Naive thymus-derived CD4-positive, alpha-beta T cell (primary cell): ENCODE measurements around the gene SRRM5. TPM values are rescaled to one million over a fixed set of nuclear protein-coding genes. Genes with fewer than 3 reads are reported as not detected.
"Not testable (repeated sequence)": the region's sequence is repeated elsewhere in the genome, so short reads cannot be mapped to it uniquely, and the experiment has no call there.

ENCODE experiments used
- ATAC-seq: fragments of 150-1000 bp; cut with Tn5 transposase; 2 replicates; pipeline ENCODE4 v1.10.0; 2021; ENCODE audit warnings: mild to moderate bottlenecking, moderate library complexity
- CTCF ChIA-PET: fragments of 350-600 bp; sonication (Branson Sonifier 250); formaldehyde crosslinking; loops from one replicate; lab custom pipeline; 2021; ENCODE audit warnings: antibody characterized with exemption; lab: Charles Lee
- POLR2A ChIA-PET: fragments of 350-600 bp; sonication (Branson Sonifier 250); formaldehyde crosslinking; loops from one replicate; lab custom pipeline; 2021; ENCODE audit warnings: antibody characterized with exemption, inconsistent platforms; lab: Charles Lee
- DNase-seq, 9 donors: peaks; one replicate each; pipeline versions ENCODE4 v3.0.0 to v3.0.0-alpha.2; 2020 to 2022; ENCODE audit warnings: mixed read lengths in 1 of 9
- H3K27ac ChIP-seq: one replicate; pipeline ENCODE4 v1.7.0; 2013; ENCODE audit warnings: mild to moderate bottlenecking, low read depth, low read length, moderate library complexity
- H3K27me3 ChIP-seq, 2 donors: one replicate each; pipeline ENCODE4 v1.7.0; 2013; ENCODE audit warnings: low read length in 2 of 2, mild to moderate bottlenecking in 2 of 2, moderate library complexity in 2 of 2; ENCODE audit not compliant: control insufficient read depth in 2 of 2, insufficient read depth in 2 of 2
- H3K36me3 ChIP-seq, 3 experiments: 1 replicate in 2 of 3; 2 replicates in 1 of 3; pipeline ENCODE4 v1.7.0; 2013; ENCODE audit warnings: low read length in 3 of 3, mild to moderate bottlenecking in 3 of 3, moderate library complexity in 1 of 3; ENCODE audit not compliant: insufficient read depth in 3 of 3, control insufficient read depth in 2 of 3
- H3K4me1 ChIP-seq, 2 donors: one replicate each; pipeline ENCODE4 v1.7.0; 2013; ENCODE audit warnings: low read length in 2 of 2, mild to moderate bottlenecking in 2 of 2, moderate library complexity in 1 of 2; ENCODE audit not compliant: control insufficient read depth in 2 of 2, insufficient read depth in 2 of 2
- H3K4me3 ChIP-seq: 2 replicates; pipeline ENCODE4 v1.7.0; 2013; ENCODE audit warnings: mild to moderate bottlenecking, low read length
- H3K9me3 ChIP-seq, 3 experiments: 1 replicate in 2 of 3; 2 replicates in 1 of 3; pipeline ENCODE4 v1.7.0; 2013; ENCODE audit warnings: low read length in 3 of 3; ENCODE audit not compliant: control insufficient read depth in 2 of 3
- H3K27ac Mint-ChIP-seq, 9 donors: one replicate each; pipeline ENCODE4 v1.8.0; 2020 to 2022; ENCODE audit warnings: mixed read lengths in 9 of 9, mild to moderate bottlenecking in 8 of 9, moderate library complexity in 5 of 9, inconsistent platforms in 2 of 9
- H3K27me3 Mint-ChIP-seq, 5 donors: one replicate each; pipeline ENCODE4 v1.8.0; 2021 to 2022; ENCODE audit warnings: mixed read lengths in 5 of 5, mild to moderate bottlenecking in 1 of 5
- H3K36me3 Mint-ChIP-seq, 5 donors: one replicate each; pipeline ENCODE4 v1.8.0; 2020 to 2022; ENCODE audit warnings: mixed read lengths in 5 of 5, mild to moderate bottlenecking in 3 of 5, inconsistent platforms in 1 of 5
- H3K4me1 Mint-ChIP-seq, 7 donors: one replicate each; pipeline ENCODE4 v1.8.0; 2020 to 2022; ENCODE audit warnings: mixed read lengths in 7 of 7, mild to moderate bottlenecking in 3 of 7, inconsistent platforms in 1 of 7
- H3K4me3 Mint-ChIP-seq, 10 donors: one replicate each; pipeline ENCODE4 v1.8.0; 2020 to 2022; ENCODE audit warnings: mild to moderate bottlenecking in 10 of 10, mixed read lengths in 10 of 10, moderate library complexity in 6 of 10, inconsistent platforms in 2 of 10
- H3K9me3 Mint-ChIP-seq, 11 donors: one replicate each; pipeline ENCODE4 v1.8.0; 2020 to 2022; ENCODE audit warnings: mixed read lengths in 11 of 11, mild to moderate bottlenecking in 4 of 11, inconsistent platforms in 1 of 11, moderate library complexity in 1 of 11
- intact Hi-C, 2 donors: fragments of 100-400 bp; cut with micrococcal nuclease; formaldehyde crosslinking; loops; one replicate each; pipeline ENCODE4 v1.15.1; 2023
- polyA plus RNA-seq, 2 donors: library from polyadenylated mRNA; unstranded; fragments of 300-500 nt; fragmentation: Illumina TruSeq; gene quantifications; one replicate each; pipeline ENCODE4 v1.2.3, GENCODE V29; 2021
- total RNA-seq, 6 experiments: library from RNA in 5 of 6; stranded (reverse) in 5 of 6; gene quantifications; 1 replicate in 5 of 6; 2 replicates in 1 of 6; pipeline ENCODE4 v1.2.3 and lab custom pipeline; 2021 to 2026

SRRM5 gene
- total and polyA plus RNA-seq, 7 experiments from 2014 or later, result 0.56 to 1.7 (median 1.1) TPM

DNA sequence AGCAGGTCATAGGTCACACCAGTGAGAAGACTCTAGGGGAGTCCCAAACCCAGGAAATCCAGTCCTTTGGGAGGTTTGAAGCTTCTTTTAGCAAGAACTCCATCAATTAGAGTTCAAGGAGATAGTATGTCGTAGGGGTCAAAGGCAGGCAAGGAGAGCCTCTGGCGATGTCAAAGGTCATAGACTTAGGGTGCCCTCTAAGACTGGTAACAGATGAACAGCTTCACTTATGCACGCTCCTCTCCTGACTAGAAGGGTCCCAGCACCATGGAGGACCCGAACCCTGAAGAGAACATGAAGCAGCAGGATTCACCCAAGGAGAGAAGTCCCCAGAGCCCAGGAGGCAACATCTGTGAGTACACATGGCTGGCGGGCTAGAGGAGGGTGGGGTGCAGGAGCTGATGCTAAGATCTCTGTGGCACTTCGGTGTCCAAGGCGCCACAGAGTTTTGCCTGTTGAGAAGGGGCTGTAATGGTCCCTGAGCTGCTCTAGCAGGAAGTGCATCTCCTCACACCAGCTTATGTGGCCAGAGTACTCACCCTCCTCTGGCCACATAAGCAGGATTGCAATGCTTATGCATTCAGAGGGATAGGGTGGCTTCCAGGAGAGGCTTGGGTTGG is 14.9 kb upstream of the SRRM5 start:
- Histone ChIP-seq H3K4me1 (peaks cover 16 to 28% of the 10 kb centered on the region in 2 donors), H3K9me3 (no peaks in the 10 kb centered on the region), H3K27ac (peak overlapping the region; percentile 95), H3K36me3 (peaks cover 4 to 52% (median 6%) of the 10 kb centered on the region in 3 experiments), H3K27me3 (no peaks in the 10 kb centered on the region), H3K4me3 (peak overlapping the region; percentile 81)
- DNase-seq (no peak), ATAC-seq (no peak)
- Mint-ChIP-seq H3K27ac (peak overlapping the region; percentile 98 to 100 (median 100)), H3K4me1 (peaks cover 27 to 47% (median 37%) of the 10 kb centered on the region in 7 donors), H3K27me3 (peaks cover 0 to 4% (median 0%) of the 10 kb centered on the region in 5 donors), H3K9me3 (peaks cover 0 to 5% (median 0%) of the 10 kb centered on the region in 11 donors), H3K4me3 (peak overlapping the region; percentile 84 to 98 (median 95)), H3K36me3 (peaks cover 0 to 15% (median 4%) of the 10 kb centered on the region in 5 donors)
- ChIA-PET POLR2A (interaction anchor here (0.6 to 5.0 kb wide), 10 partner anchors 10 to 93 kb away, joined by 3 to 51 read pairs (median 4); partner anchors contain the start of genes PHLDB3, PINLYP and XRCC1), CTCF (interaction anchor here (1.1 to 5.5 kb wide), 5 partner anchors 22 to 213 kb away, joined by 3 to 122 read pairs (median 8); partner anchors contain the start of genes PINLYP and XRCC1)
- intact Hi-C loops, result loop anchor here (1.0 to 5.0 kb wide), 17 partner anchors 17 to 338 kb away; partner anchors contain the start of genes PINLYP (in 2 of the 2), SMG9 (in 2 of the 2), XRCC1 (in 2 of the 2) and ZNF428 (in 2 of the 2)

DNA sequence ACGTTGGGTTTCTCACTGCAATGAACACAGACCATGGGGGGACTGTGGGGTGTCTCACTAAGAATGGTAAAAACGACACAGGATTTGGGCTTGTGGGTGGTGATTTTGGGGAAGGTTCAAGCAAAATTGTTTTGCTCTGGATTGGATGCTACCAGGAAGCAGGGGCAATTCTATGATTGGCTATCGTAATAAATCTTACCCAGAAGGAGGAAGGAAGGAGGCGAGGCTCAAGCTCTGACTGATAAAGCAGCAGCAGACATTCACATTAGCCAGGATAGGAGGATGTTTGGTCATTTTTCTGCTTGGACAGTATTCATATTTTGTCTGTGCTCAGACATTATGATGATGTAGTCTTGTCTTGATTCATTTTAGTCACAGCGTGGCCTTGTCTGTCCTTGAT is 14.0 kb upstream of the SRRM5 start:
- peaks cover 0 to 5% (median 0%) of the 10 kb centered on the region in 11 donors for H3K9me3 Mint-ChIP-seq
- Histone ChIP-seq H3K36me3 (peaks cover 6 to 52% (median 11%) of the 10 kb centered on the region in 3 experiments), H3K9me3 (no peaks in the 10 kb centered on the region), H3K4me3 (peak overlapping the region; percentile 81), H3K27me3 (no peaks in the 10 kb centered on the region), H3K4me1 (peaks cover 16 to 28% of the 10 kb centered on the region in 2 donors), H3K27ac (peak overlapping the region; percentile 95)
- ATAC-seq (no peak), DNase-seq (no peak)
- peak overlapping the region; percentile 88 to 100 (median 99) for H3K27ac Mint-ChIP-seq
- peaks cover 25 to 47% (median 37%) of the 10 kb centered on the region in 7 donors for H3K4me1 Mint-ChIP-seq
- H3K36me3 Mint-ChIP-seq, result peaks cover 0 to 13% (median 3%) of the 10 kb centered on the region in 5 donors
- POLR2A ChIA-PET, result interaction anchor here (0.6 to 5.0 kb wide), 6 partner anchors 9 to 72 kb away, joined by 3 to 51 read pairs (median 4); partner anchors contain the start of genes PINLYP, PLAUR and XRCC1
- peaks cover 0 to 4% (median 0%) of the 10 kb centered on the region in 5 donors for H3K27me3 Mint-ChIP-seq
- intact Hi-C loops, result loop anchor here in 1 of 2 donors (2.0 to 5.0 kb wide), 2 partner anchors 136 to 187 kb away; no protein-coding TSS in a partner anchor
- CTCF ChIA-PET, result interaction anchor here (0.5 to 5.5 kb wide), 4 partner anchors 23 to 166 kb away, joined by 3 to 122 read pairs (median 20); partner anchors contain the start of genes PINLYP and XRCC1
- H3K4me3 Mint-ChIP-seq, result peak overlapping the region; percentile 84 to 98 (median 95)

DNA sequence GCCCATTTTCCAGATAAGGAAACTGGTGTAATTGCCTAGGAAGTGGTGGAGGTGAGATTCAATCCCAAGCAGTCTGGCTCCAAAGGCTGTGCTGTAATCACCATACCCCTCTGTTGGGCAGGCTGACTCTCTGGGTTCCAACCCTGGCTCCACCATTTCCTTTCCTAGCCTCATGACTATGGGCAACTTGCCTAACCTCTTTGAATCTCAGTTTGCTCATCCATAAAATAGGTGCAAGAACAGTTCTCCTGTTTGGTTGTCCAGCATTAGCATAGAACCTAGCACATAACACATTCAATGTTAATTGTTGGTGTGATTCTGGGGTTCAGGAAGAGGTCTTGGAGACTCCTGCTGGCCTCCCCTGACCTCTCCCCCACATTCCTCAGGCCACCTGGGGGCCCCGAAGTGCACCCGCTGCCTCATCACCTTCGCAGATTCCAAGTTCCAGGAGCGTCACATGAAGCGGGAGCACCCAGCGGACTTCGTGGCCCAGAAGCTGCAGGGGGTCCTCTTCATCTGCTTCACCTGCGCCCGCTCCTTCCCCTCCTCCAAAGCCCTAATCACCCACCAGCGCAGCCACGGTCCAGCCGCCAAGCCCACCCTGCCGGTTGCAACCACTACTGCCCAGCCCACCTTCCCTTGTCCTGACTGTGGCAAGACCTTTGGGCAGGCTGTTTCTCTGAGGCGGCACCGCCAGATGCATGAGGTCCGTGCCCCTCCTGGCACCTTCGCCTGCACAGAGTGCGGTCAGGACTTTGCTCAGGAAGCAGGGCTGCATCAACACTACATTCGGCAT is 13.2 kb upstream of the SRRM5 start:
- Mint-ChIP-seq H3K27ac (peak overlapping the region in 5 of 9 donors; percentile 98 to 100 (median 100)), H3K4me3 (peak overlapping the region in 3 of 10 donors; percentile 84 to 98 (median 94)), H3K9me3 (peaks cover 0 to 5% (median 0%) of the 10 kb centered on the region in 11 donors), H3K36me3 (peaks cover 0 to 9% (median 3%) of the 10 kb centered on the region in 5 donors), H3K27me3 (peaks cover 0 to 4% (median 0%) of the 10 kb centered on the region in 5 donors), H3K4me1 (peaks cover 22 to 42% (median 33%) of the 10 kb centered on the region in 7 donors)
- Histone ChIP-seq H3K27me3 (no peaks in the 10 kb centered on the region), H3K4me1 (peaks cover 16 to 28% of the 10 kb centered on the region in 2 donors), H3K27ac (peak overlapping the region; percentile 95), H3K9me3 (no peaks in the 10 kb centered on the region), H3K4me3 (no peak overlapping the region), H3K36me3 (peaks cover 6 to 47% (median 12%) of the 10 kb centered on the region in 3 experiments)
- intact Hi-C loops, result loop anchor here in 1 of 2 donors (5.0 kb wide), 1 partner anchor 136 kb away; no protein-coding TSS in a partner anchor
- POLR2A ChIA-PET, result interaction anchor here (1.0 to 5.0 kb wide), 2 partner anchors 24 to 71 kb away, joined by 3 to 51 read pairs; partner anchors contain the start of genes PINLYP, PLAUR and XRCC1
- DNase-seq (no peak), ATAC-seq (no peak)
- CTCF ChIA-PET, result interaction anchor here (5.5 kb wide), 1 partner anchor 43 kb away, joined by 122 read pairs; no protein-coding TSS in a partner anchor

DNA sequence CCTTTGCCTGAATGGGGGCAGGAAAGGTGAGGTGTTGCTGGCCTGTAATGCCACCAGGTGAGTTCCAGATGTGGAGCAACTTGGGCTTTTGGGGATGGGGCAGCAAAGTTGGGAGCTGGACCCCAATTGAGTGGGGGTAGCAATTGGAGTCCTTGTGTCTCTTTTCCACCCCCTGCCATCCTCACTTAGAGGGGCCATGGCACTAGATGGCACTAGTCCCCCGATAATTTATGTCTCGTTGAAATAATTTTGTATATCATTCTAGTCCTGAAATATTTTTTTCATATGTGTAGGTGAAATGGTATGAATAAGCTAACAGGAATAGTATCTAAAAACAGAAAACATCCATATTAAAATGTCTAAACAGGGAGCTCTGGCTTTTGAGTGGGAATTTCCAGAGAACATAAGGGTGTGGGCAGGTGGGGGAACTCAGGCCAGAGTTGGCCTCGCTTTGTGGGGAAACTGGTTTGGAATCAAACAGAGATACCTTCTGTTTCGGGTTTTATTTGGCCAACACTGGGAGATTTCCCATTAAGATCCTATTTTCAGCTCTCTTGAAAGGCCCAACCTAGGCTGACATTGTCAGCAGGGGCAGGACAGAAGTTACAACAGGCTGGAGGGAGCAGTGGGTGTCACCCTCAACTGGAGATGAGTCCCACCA is 12.1 kb upstream of the SRRM5 start:
- Histone ChIP-seq H3K9me3 (no peaks in the 10 kb centered on the region), H3K4me3 (no peak overlapping the region), H3K27ac (no peak overlapping the region), H3K36me3 (peaks cover 6 to 46% (median 12%) of the 10 kb centered on the region in 3 experiments), H3K27me3 (no peaks in the 10 kb centered on the region), H3K4me1 (peaks cover 16 to 24% of the 10 kb centered on the region in 2 donors)
- peaks cover 0 to 5% (median 0%) of the 10 kb centered on the region in 11 donors for H3K9me3 Mint-ChIP-seq
- H3K4me3 Mint-ChIP-seq, result no peak overlapping the region
- H3K4me1 Mint-ChIP-seq, result peaks cover 19 to 36% (median 29%) of the 10 kb centered on the region in 7 donors
- ChIA-PET POLR2A (interaction anchor here (0.6 to 1.1 kb wide), 3 partner anchors 10 to 65 kb away, joined by 4 to 5 read pairs (median 5); no protein-coding TSS in a partner anchor), CTCF (interaction anchor here (1.0 kb wide), 1 partner anchor 69 kb away, joined by 4 read pairs; no protein-coding TSS in a partner anchor)
- intact Hi-C loops, result loop anchor here in 1 of 2 donors (5.0 kb wide), 1 partner anchor 137 kb away; no protein-coding TSS in a partner anchor
- H3K27me3 Mint-ChIP-seq, result peaks cover 0 to 4% (median 0%) of the 10 kb centered on the region in 5 donors
- no peak for ATAC-seq
- no peak for DNase-seq
- H3K36me3 Mint-ChIP-seq, result peaks cover 0 to 9% (median 4%) of the 10 kb centered on the region in 5 donors
- H3K27ac Mint-ChIP-seq, result peak overlapping the region in 5 of 9 donors; percentile 19 to 79 (median 65)

DNA sequence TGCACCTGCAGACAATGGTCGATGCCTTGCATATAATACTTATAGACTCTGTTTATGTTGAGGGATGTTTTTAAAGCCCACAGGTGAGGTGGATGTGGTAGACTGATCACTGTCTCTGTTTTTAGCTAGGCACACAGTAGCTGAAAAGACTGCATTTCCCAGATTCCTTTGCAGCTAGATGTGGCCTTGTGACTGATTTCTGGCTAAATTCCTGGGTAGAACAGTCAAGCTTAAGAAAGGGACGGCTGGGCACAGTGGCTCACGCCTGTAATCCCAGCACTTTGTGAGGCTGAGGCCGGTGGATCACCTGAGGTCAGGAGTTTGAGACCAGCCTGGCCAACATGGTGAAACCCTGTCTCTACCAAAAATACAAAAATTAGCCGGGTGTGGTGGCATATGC is 11.6 kb upstream of the SRRM5 start:
- H3K9me3 Mint-ChIP-seq, H3K4me3 ChIP-seq, H3K27ac ChIP-seq, H3K27me3 Mint-ChIP-seq, H3K27me3 ChIP-seq, intact Hi-C loops, H3K4me3 Mint-ChIP-seq, ATAC-seq, H3K9me3 ChIP-seq, H3K36me3 Mint-ChIP-seq, DNase-seq: not testable (repeated sequence)
- ChIA-PET POLR2A (interaction anchor here (0.6 to 1.1 kb wide), 3 partner anchors 9 to 16 kb away, joined by 3 to 5 read pairs (median 4); no protein-coding TSS in a partner anchor), CTCF (interaction anchor here (1.0 kb wide), 1 partner anchor 68 kb away, joined by 4 read pairs; no protein-coding TSS in a partner anchor)
- peak overlapping the region in 3 of 9 donors; percentile 12 to 79 (median 34) for H3K27ac Mint-ChIP-seq
- H3K4me1 Mint-ChIP-seq, result peaks cover 19 to 33% (median 29%) of the 10 kb centered on the region in 7 donors
- H3K36me3 ChIP-seq, result peaks cover 6 to 46% (median 12%) of the 10 kb centered on the region in 3 experiments
- H3K4me1 ChIP-seq, result peaks cover 16 to 22% of the 10 kb centered on the region in 2 donors
